ENCODE data around the gene INTS6.

GRCh38 chr13:51478418-51479198, 25.8 kb upstream of the INTS6 start:
- TF ChIP-seq POLR2A (IDR thresholded peaks at IDR 0.05) (no peak), CTCF (IDR thresholded peaks at IDR 0.05 in 4 of 5, conservative IDR thresholded peaks at IDR 0.05 in 1 of 5) (no peak)
